Muscle of leg (tissue), 16 donors: ENCODE measurements around the gene GMPR2. TPM values are rescaled to one million over a fixed set of nuclear protein-coding genes. Genes with fewer than 3 reads are reported as not detected.
A peak's percentile ranks its signal among the peaks of the same experiment; 100 is the strongest.

ENCODE experiments used
- DNase-seq: peaks from one replicate; pipeline ENCODE4 v3.0.0; 2013
- H3K27ac ChIP-seq: one replicate; pipeline ENCODE4 v1.5.1; 2013; ENCODE audit warnings: mild to moderate bottlenecking, low read length, control low read depth
- H3K27me3 ChIP-seq: one replicate; pipeline ENCODE4 v1.6.1; 2013; ENCODE audit warnings: low read length; ENCODE audit not compliant: control insufficient read depth, insufficient read depth
- H3K36me3 ChIP-seq: one replicate; pipeline ENCODE4 v1.6.1; 2013; ENCODE audit warnings: low read length; ENCODE audit not compliant: control insufficient read depth, insufficient read depth
- H3K4me1 ChIP-seq: one replicate; pipeline ENCODE4 v1.6.1; 2013; ENCODE audit warnings: low read length; ENCODE audit not compliant: control insufficient read depth, insufficient read depth
- H3K4me3 ChIP-seq: one replicate; pipeline ENCODE4 v1.5.1; 2013; ENCODE audit warnings: low read length, control low read depth
- H3K9me3 ChIP-seq: replicated peaks from 2 replicates; pipeline ENCODE4 v1.6.1; 2013; ENCODE audit warnings: low read depth, low read length; ENCODE audit not compliant: control insufficient read depth
- WGBS: methylation state at CpG from one replicate; pipeline ENCODE4 v1.1.5; 2013; ENCODE audit warnings: missing lambda C conversion rate; ENCODE audit not compliant: insufficient coverage; 5-methylcytosine and 5-hydroxymethylcytosine counted together
- long read RNA-seq, 11 donors: transcript quantifications; one replicate each; lab custom pipeline, GENCODE V29; 2026
- polyA plus RNA-seq, 8 donors: library from polyadenylated mRNA; unstranded; fragments of 120-200 nt; gene quantifications; one replicate each; pipeline versions ENCODE4 v1.2.1 to v1.2.3, GENCODE V29; 2013; ENCODE audit warnings: inconsistent platforms in 1 of 8, low replicate concordance in 1 of 8; ENCODE audit not compliant: insufficient read length in 8 of 8, insufficient read depth in 1 of 8
- total RNA-seq: library from RNA; stranded (reverse); fragments of 120-200 nt; gene quantifications from one replicate; pipeline ENCODE4 v1.2.4, GENCODE V29; 2013

GMPR2 gene
- total RNA-seq = 44.6 TPM
- 10 to 100 TPM; 41.9 to 59.7 (median 48.9) TPM for polyA plus RNA-seq
- long read RNA-seq, donor 1, transcript GMPR2-207 (2 exons, 469 nt) = major isoform, 10 of 15 reads
- long read RNA-seq, donor 1, partial matches to known transcripts = 0 of 15 reads
- long read RNA-seq, donor 1, other reads (novel, unspliced or antisense) = 0 of 15 reads
- long read RNA-seq, donor 2, partial matches to known transcripts = 0 of 2 reads
- long read RNA-seq, donor 2, other reads (novel, unspliced or antisense) = 0 of 2 reads
- long read RNA-seq, donor 3, transcript GMPR2-207 (2 exons, 469 nt) = major isoform, 11 of 21 reads
- long read RNA-seq, donor 3, partial matches to known transcripts = 0 of 21 reads
- long read RNA-seq, donor 3, other reads (novel, unspliced or antisense) = 0 of 21 reads
- long read RNA-seq, donor 4, transcript GMPR2-207 (2 exons, 469 nt) = major isoform, 6 of 14 reads
- long read RNA-seq, donor 4, transcript GMPR2-223 (10 exons, 1,893 nt) = major isoform, 6 of 14 reads
- long read RNA-seq, donor 4, partial matches to known transcripts = 0 of 14 reads
- long read RNA-seq, donor 4, other reads (novel, unspliced or antisense) = 0 of 14 reads
- long read RNA-seq, donor 5, transcript GMPR2-223 (10 exons, 1,893 nt) = minor isoform, 5 of 46 reads
- long read RNA-seq, donor 5, transcript GMPR2-207 (2 exons, 469 nt) = major isoform, 27 of 46 reads
- long read RNA-seq, donor 5, partial matches to known transcripts = 6 of 46 reads
- long read RNA-seq, donor 5, other reads (novel, unspliced or antisense) = 0 of 46 reads
- long read RNA-seq, donor 6, transcript GMPR2-207 (2 exons, 469 nt) = major isoform, 21 of 36 reads
- long read RNA-seq, donor 6, partial matches to known transcripts = 5 of 36 reads
- long read RNA-seq, donor 6, other reads (novel, unspliced or antisense) = 0 of 36 reads
- long read RNA-seq, donor 7, transcript GMPR2-207 (2 exons, 469 nt) = major isoform, 24 of 67 reads
- long read RNA-seq, donor 7, partial matches to known transcripts = 23 of 67 reads
- long read RNA-seq, donor 7, other reads (novel, unspliced or antisense) = 13 of 67 reads
- long read RNA-seq, donor 8, transcript GMPR2-207 (2 exons, 469 nt) = major isoform, 7 of 11 reads
- long read RNA-seq, donor 8, partial matches to known transcripts = 0 of 11 reads
- long read RNA-seq, donor 8, other reads (novel, unspliced or antisense) = 0 of 11 reads
- long read RNA-seq, donor 9, transcript GMPR2-207 (2 exons, 469 nt) = major isoform, 15 of 30 reads
- long read RNA-seq, donor 9, partial matches to known transcripts = 10 of 30 reads
- long read RNA-seq, donor 9, other reads (novel, unspliced or antisense) = 0 of 30 reads
- long read RNA-seq, donor 10, transcript GMPR2-207 (2 exons, 469 nt) = major isoform, 6 of 12 reads
- long read RNA-seq, donor 10, partial matches to known transcripts = 0 of 12 reads
- long read RNA-seq, donor 10, other reads (novel, unspliced or antisense) = 0 of 12 reads
- long read RNA-seq, donor 11, transcript GMPR2-207 (2 exons, 469 nt) = major isoform, 14 of 23 reads
- long read RNA-seq, donor 11, transcript GMPR2-223 (10 exons, 1,893 nt) = minor isoform, 5 of 23 reads
- long read RNA-seq, donor 11, partial matches to known transcripts = 0 of 23 reads
- long read RNA-seq, donor 11, other reads (novel, unspliced or antisense) = 0 of 23 reads

DNA sequence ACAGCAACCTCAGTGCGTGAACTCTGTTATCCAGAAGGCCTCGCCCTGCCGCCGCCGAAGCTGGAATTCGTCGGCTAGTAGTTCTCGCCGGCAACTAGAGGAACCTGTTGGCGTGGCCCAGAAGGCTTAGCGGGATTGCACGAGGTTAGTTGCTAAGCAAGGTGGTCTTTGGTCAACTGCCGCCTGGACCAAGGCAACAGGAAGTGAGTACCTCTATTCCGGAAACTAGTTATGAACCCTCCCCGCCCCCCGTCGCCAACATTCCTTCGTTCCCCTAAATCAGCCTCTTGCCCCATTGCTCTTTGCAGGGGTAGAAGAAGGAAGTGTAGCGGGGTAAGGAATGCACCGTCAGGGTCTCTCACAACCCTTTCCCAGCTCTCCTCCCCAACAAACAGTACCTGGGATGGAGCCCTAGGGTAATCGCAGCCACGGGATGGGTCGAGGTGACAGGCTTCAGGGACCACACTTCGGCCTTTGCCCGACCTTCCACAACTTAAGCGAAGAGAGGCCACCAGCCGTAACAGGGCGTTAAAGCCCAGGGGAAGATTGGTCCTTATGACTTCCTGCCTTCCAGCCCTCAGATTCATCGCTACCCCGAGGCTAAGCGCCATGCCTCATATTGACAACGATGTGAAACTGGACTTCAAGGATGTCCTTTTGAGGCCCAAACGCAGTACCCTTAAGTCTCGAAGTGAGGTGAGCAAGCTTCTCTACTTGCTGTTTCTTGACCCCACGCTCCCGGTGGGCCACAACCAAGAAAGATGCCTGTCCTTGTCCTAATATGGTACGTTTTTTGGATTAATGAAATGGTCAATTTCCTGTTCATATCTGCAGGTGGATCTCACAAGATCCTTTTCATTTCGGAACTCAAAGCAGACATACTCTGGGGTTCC lies at the start of gene GMPR2:
Gene GMPR2, plus strand, starts transcription at position 285 of the 893 bp plus-strand sequence. Its CDS starts 325 bp downstream, at position 610.
- Histone ChIP-seq H3K27ac (peak within 1 kb of the TSS; percentile 98), H3K9me3 (no peaks in the 10 kb centered on the region), H3K36me3 (peaks cover 36% of the 10 kb centered on the region), H3K4me1 (peaks cover 19% of the 10 kb centered on the region), H3K27me3 (no peaks in the 10 kb centered on the region), H3K4me3 (peak within 1 kb of the TSS; percentile 94)
- 7% methylated on average over 26 of the region's 38 CpGs for WGBS
- no peak for DNase-seq

DNA sequence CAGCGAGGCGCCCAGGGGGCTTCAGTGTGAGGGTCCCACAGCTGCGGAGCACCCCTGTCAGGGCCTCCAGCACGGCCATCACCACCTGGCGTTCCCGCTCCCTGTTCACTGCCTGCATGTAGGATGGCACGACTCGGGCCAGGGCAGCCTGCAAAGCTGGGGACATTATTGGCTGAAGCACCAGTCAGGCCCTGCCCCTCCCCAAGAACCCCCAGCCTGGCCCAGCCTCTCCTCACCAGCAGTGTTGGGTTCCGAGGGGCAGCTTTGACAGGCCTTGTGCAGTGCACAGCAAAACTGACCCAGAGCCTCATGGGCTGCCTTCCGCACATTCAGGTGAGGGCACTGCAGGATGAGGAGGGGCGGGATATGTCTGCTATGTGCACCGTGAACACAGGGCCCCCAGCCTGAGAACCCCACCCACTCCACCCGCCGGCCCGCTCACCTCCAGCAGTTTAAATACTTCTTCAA lies 49.7 kb upstream of the GMPR2 start:
- Histone ChIP-seq H3K27me3 (no peaks in the 10 kb centered on the region), H3K9me3 (no peaks in the 10 kb centered on the region), H3K4me1 (peaks cover 11% of the 10 kb centered on the region), H3K4me3 (no peak overlapping the region), H3K27ac (no peak overlapping the region), H3K36me3 (peaks cover 92% of the 10 kb centered on the region)
- WGBS = 93% methylated on average over 8 of the region's 15 CpGs
- DNase-seq = no peak

DNA sequence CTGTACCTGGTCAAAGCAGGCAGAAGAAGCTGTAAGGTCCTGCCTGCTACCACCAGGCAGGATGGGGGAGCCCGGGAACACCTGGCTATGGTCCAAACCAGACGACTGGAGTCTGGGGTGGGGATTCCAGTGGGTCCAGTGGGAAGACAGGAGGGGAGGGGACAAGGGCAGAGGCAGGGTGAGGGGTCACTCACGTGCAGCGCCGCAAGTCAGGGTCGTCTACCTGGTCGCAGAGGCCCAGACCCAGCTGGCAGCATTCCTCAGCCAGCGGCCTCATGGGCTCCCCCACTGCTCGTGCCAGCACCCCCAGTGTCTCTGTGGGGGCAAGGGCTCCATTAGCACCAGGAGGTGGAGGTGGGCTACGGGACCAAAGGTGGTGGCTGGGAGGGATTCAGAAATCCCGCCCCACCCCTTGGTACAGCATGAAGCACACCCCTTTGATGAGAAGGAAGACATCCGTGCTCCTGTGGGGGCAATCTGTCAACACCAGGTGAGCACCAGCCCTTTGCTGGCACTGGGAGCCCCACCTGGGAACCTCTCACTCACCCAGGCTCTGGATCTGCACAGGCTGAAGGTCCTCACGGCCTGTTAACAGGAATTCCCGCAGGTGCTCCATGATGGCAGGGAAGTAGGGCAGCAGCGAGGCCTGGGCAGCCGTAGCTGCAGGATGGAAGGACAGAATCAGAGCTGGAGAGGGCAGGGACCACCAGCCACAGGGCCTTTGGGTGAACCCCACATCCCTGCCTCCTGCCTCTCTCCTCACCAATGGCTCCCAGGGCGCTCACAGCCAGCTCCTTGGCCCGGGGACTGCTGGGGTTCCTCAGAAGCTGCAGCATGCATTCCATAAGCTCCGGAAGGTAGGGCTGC lies 48.4 kb upstream of the GMPR2 start:
- WGBS = 86% methylated on average over 19 of the region's 19 CpGs
- no peaks in the 10 kb centered on the region for H3K9me3 ChIP-seq
- peaks cover 79% of the 10 kb centered on the region for H3K36me3 ChIP-seq
- H3K27ac ChIP-seq = no peak overlapping the region
- peaks cover 16% of the 10 kb centered on the region for H3K4me1 ChIP-seq
- no peak overlapping the region for H3K4me3 ChIP-seq
- H3K27me3 ChIP-seq = no peaks in the 10 kb centered on the region
- DNase-seq = no peak

DNA sequence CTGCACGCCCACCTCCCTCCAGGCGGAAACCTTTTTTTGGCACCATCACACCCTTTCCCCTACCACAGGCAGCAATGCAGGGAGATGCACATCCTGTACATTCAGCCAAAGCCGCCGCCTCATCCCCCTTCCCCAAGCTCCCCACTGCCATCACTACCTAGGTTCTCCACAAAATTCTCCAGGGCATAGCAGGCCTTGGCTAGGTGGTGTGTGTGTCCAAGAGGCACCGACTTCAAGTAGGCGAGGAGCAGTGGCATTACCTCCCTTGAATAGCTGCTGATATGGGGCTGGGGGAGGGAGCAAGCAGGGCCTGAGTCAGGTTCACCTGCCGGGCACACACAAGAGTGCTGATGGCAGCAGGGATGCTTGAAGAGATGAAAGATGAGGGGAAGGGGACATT lies 47.7 kb upstream of the GMPR2 start:
- Histone ChIP-seq H3K4me3 (no peak overlapping the region), H3K9me3 (no peaks in the 10 kb centered on the region), H3K36me3 (peaks cover 75% of the 10 kb centered on the region), H3K4me1 (peaks cover 16% of the 10 kb centered on the region), H3K27me3 (no peaks in the 10 kb centered on the region), H3K27ac (no peak overlapping the region)
- 90% methylated on average over 5 of the region's 7 CpGs for WGBS
- no peak for DNase-seq

DNA sequence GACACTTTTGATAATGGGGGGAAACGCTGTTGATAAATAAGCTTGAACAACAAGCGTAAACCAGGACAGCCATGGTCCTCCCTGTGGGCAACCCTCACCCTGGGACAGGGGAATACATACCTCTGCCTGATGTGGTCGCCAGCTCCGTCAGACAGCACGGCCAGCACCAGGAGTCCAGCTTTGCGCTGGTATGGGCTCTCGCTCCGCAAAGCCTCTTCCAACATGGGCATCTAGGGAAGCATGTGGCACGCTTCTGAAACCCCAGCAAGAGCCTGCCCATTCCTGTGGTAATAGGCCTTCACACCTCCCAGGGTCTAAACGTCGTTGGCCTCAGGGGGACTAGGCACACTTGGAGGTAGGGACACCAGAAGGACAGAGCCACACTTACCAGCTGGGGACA lies 47.0 kb upstream of the GMPR2 start:
- Histone ChIP-seq H3K36me3 (peaks cover 73% of the 10 kb centered on the region), H3K27ac (no peak overlapping the region), H3K9me3 (no peaks in the 10 kb centered on the region), H3K4me3 (no peak overlapping the region), H3K4me1 (peaks cover 16% of the 10 kb centered on the region), H3K27me3 (no peaks in the 10 kb centered on the region)
- DNase-seq = no peak
- WGBS = 93% methylated on average over 10 of the region's 11 CpGs

DNA sequence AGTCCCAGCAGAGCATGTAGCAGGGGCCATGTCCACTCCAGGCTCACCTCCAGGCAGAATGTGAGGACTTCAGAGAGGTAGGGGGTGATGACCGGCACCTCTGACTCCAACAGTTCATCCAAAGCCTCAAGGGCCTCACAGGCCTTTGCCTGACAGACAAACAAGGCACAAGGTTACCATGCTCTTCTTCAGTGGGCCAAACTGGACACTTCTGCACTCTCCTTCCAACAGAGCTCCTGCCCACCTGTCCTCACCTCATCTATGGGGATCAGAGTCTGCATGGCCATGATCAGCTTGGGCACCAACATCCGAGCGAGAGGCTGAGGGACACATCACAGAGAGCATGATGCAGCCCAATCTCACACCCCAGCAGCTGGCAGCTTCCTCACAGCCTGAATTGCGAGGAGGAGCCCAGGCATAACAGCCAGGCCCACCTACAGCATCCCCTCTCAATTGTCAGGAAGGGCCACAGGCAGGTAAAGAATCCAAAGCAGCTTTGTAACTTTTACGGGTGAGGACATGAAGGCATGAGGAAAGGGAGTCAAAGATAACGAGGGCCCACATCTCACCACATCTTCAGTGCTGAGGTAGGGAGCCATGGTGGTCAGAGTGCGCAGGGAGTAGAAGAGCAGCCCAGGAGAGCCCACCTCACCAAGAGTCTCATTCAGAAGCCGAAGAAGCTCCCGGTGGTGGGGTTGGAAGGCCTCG lies 45.7 kb upstream of the GMPR2 start:
- Histone ChIP-seq H3K27me3 (no peaks in the 10 kb centered on the region), H3K9me3 (no peaks in the 10 kb centered on the region)

DNA sequence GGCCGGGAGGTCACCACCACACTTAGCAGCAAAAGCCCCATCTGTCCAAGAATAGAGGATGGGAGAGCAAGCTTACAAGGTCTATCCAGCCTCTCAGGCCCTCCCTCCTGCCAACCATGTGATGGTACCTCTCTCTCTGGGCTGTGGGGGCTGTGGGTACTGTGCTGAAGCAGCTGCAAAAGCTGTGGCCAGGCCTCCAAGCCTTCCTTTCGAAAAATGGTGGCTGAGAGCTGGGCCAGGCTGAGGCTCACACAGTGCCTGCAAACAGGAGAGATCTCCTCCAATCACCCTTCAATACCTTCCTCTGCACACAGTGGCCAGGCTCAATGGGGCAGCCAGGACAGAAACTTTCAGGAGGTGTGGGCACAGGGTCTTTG lies 45.2 kb upstream of the GMPR2 start:
- peaks cover 16% of the 10 kb centered on the region for H3K4me1 ChIP-seq
- H3K27me3 ChIP-seq = no peaks in the 10 kb centered on the region
- H3K27ac ChIP-seq = no peak overlapping the region
- 88% methylated on average over 1 of the region's 2 CpGs for WGBS
- H3K36me3 ChIP-seq = peaks cover 69% of the 10 kb centered on the region
- H3K4me3 ChIP-seq = peak overlapping the region; percentile 79
- H3K9me3 ChIP-seq = no peaks in the 10 kb centered on the region
- no peak for DNase-seq

More for the DNA sequence above, 45.7 kb upstream of the GMPR2 start:
- H3K36me3 ChIP-seq = peaks cover 69% of the 10 kb centered on the region
- WGBS = 100% methylated on average over 3 of the region's 10 CpGs
- peaks cover 16% of the 10 kb centered on the region for H3K4me1 ChIP-seq
- no peak overlapping the region for H3K27ac ChIP-seq
- H3K4me3 ChIP-seq = no peak overlapping the region
- no peak for DNase-seq
